ENCODE measurements around the gene MAGI1.

MAGI1 gene

DNA sequence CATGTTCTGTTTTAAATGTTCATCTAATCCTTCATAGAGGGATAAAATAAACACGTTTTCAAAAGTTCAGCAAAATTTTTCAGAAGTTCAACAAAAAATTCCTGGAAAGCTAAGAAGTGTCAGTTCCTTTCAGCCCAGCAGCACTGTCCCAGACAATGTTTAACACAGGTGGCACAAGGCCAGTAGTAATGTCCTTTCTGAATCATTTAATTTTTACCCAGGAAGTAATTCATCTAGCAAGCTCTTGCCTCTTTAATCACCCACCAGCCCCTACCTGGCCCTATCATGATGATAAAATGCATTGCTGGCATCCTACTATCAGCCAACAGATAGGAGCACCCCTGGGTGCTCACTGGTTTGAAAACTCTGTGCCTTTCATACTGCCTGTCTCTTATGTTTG lies 723.8 kb downstream of the MAGI1 start:
- no peak overlapping the region for H3K4me3 ChIP-seq (ENCODE audit: low read length)
- no peak for DNase-seq (ENCODE audit: low read depth)
- TF ChIP-seq CTCF (IDR thresholded peaks at IDR 0.05; ENCODE audit: insufficient read depth, low read depth, low read length, missing control alignments): no peak

GRCh38 chr3:65314269-65314668 lies 724.4 kb downstream of the MAGI1 start:
- no peak overlapping the region for H3K4me3 ChIP-seq (ENCODE audit: low read length)
- DNase-seq (ENCODE audit: low read depth): no peak
- TF ChIP-seq CTCF (IDR thresholded peaks at IDR 0.05; ENCODE audit: insufficient read depth, low read depth, low read length, missing control alignments): no peak

GRCh38 chr3:65313666-65314065 lies 725.1 kb downstream of the MAGI1 start:
- no peak for TF ChIP-seq CTCF (IDR thresholded peaks at IDR 0.05; ENCODE audit: insufficient read depth, low read depth, low read length, missing control alignments)
- H3K4me3 ChIP-seq (ENCODE audit: low read length): no peak overlapping the region
- no peak for DNase-seq (ENCODE audit: low read depth)

DNA sequence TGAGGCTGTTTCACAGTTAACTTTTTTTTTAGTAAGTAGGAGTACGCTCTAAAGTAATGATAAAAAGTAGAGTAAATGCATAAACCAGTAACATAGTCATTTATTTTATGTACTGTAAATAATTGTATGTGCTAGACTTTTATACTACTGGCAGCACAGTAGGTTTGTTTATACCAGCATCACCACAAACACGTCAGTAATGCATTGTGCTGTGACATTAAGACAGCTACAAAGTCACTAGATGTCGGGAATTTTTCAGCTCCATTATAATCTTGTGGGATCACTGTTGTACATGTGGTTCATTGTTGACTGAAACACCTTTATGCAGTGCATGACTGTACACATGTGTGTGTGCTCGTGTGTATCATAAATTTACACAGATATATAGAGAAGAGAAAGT lies 732.9 kb downstream of the MAGI1 start:
- TF ChIP-seq CTCF (IDR thresholded peaks at IDR 0.05; ENCODE audit: insufficient read depth, low read depth, low read length, missing control alignments): no peak
- no peak for DNase-seq (ENCODE audit: low read depth)
- H3K4me3 ChIP-seq (ENCODE audit: low read length): no peak overlapping the region

All from epithelial cell of esophagus (primary cell).